GM21786 (cell line): ENCODE measurements around the gene SLC13A3.

Source experiments
- ATAC-seq: cut with Tn5 transposase; IDR thresholded peaks from one replicate; pipeline ENCODE4 v1.9.1; 2021; ENCODE audit not compliant: unreplicated experiment

SLC13A3 gene

DNA sequence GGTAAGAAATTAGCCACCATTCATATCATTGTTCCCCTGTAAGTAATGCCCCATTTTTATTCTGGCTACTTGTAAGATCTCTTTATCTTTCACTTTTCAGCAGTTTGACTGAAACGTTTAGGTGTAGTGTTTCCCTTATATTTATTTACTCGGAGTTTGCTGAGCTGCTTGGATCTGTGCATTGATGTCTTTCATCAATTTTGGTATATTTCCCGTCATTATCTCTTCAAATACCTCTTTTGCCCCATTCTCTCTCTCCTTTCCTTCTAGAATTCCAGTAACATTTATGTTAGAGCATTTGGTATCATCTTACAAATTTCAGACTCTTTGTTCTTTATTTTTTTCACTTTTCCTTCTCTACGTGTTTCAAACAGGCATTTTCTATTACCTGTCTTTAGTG is 9.2 kb upstream of the SLC13A3 start:
- no peak for ATAC-seq

DNA sequence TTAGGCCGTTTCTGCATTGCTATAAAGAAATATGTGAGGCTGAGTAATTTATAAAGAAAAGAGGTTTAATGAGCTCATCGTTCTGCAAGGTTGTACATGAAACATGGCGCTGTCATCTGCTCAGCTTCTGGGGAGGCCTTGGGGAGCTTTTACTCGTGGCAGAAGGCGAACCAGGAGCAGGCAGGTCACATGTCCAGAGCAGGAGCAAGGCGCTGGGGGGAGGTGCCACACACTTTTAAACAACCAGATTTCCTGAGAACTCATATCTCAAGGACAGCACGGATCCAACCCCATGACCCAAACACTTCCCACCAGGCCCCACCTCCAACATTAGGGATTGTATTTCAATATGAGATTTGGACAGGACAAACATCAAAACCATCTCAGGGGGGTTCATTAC is 6.4 kb upstream of the SLC13A3 start:
- ATAC-seq: no peak

DNA sequence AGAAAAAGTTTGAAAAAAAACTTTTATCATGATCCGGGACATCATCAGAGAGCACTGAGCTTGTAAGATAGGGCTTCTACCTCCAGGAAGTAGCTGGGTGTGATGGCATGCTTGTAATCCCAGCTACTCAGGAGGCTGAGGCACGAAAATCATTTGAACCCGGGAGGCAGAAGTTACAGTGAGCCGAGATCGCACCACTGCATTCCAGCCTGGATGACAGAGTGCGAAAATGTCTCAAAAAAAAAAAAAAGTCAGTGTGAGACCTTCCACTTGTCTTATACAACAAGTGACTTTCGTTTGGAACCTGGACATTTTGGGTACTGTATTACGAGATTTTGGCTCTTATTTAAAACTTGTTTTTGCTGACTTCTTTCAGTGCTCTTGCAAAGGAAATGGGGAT is 5.9 kb upstream of the SLC13A3 start:
- no peak for ATAC-seq

- no peak for ATAC-seq
Measured at GRCh38 chr20:46652699-46653098, 1.4 kb upstream of the SLC13A3 start.

DNA sequence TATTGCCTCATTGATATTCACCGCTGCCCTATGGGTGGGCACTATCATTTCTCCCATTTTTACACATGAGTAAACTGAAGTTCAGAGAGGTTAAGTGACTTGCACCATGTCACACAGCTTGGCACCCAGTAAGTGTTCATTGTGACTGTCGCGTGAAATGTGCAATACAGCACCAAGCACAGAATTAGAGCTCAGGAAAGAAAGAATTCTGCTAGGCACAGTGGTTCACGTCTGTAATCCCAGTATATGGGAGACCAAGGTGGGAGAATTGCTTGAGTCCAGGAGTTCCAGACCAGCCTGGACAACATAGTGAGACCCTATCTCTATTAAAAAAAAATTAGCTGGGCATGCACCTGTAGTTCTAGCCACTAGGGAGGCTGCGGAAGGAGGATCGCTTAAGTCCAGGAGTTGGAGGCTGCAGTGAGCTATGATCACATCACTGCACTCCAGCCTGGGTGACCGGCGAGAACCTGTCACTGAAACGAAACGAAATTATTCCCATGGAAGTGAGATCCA is 626 bp downstream of the SLC13A3 start:
- ATAC-seq: no peak

GRCh38 chr20:46649965-46650542 is 1.2 kb downstream of the SLC13A3 start:
- no peak for ATAC-seq

DNA sequence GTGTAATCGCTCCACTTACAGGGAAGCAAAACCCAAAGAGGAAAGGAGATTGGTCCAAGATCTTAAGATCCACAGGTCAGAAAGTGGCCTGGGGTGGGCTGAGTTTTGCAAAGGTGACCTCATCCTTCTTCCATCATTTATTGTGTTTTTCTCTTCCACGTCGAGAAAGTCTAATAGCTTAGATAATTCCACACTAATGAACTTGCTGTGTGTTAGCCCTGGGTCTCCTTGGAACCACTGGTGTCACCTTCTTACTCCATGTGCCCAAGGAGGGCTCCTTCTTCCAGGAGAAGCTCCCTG is 1.7 kb downstream of the SLC13A3 start:
- no peak for ATAC-seq

DNA sequence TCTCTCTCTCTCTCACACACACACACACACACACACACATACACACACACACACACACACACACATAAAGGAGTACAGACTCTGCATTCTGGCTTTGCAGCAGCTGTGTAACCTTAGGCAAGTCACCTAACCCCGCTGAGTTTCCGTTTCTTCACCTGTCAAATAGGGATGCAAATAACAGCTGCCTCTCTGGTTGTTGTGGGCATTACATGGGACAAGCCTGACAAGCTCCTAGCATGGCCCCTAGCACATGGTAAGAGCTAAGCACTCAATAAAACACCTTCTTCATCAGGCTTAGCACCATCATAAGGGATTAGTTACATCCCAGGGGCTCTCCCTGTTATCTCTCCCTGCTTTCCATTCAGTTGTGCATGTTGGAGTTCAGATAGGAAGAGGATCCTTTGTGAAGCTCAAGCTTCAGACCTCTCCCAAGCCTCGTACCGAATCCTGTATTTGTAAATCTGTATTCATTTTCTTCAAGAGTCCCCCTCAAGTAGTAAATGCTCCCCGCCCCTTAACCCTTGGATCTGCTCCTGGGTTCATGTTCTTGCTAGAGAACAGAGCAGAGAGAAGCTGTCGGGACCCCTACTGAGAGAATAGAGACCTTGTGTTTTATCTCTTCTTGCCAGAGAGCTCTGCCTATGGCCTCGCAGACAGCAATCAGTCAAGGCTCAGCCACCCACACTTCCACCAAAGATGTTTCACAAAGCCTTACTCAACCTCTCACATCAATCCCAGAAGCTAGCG is 2.2 kb downstream of the SLC13A3 start:
- no peak for ATAC-seq

- ATAC-seq: no peak
Measured at GRCh38 chr20:46647469-46647868, 3.8 kb downstream of the SLC13A3 start.

GRCh38 chr20:46646659-46647380 is 4.4 kb downstream of the SLC13A3 start:
- ATAC-seq: no peak

DNA sequence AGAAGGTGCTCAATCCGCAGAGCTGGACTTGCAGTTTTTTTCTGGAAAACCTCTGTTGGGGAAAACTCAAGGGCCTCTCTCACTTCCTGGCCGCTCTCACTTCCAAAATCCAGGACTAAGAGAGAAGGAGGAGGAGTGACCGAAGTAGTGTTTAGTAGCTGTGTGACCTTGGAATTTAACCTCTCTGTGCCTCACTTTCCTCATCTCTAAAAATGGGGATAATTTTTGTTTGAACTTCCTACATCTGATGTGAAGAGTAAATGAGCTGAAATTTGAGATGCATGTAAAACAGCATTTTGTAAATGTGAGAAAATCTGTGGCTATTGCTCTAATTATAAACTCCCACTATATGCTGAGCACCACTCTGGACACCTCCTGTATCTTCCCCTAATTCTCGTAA is 5.1 kb downstream of the SLC13A3 start:
- no peak for ATAC-seq

DNA sequence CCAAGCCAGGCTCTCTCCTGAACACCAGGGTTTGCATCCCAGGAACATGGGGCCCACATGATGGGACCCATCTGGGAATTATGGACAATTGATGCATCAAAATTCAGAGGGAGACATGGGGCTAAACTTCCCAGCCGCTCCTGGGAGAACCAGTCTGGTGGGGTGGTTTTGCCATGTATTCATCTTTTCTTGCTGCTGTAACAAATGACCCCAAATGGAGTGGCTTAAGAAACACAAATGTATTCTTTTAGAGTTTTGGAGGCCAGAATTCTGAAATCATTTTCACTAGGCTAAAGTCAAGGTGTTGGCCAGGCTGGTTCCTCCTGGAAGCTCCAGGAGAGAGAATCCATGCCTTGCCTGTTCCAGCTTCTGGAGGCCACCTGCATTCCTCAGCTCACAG is 6.5 kb downstream of the SLC13A3 start:
- ATAC-seq: no peak

DNA sequence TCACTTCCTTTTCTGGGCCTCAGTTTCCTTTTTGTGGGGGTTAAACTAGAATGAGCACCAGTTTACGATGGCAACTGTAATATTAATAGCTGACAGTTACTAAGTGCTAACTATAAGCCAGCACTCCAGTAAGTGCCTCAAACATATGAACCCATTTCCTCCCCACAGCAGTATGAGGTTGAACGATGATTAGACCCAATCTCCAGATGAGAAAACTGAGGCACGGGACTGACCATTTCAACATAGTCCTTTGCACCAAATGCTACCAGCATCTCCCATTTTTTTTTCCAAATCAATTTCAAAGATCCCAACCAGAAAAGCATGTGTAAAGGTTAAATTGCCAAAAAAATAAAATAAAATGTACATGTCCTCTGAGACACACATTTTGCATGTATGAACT is 7.1 kb downstream of the SLC13A3 start:
- no peak for ATAC-seq

DNA sequence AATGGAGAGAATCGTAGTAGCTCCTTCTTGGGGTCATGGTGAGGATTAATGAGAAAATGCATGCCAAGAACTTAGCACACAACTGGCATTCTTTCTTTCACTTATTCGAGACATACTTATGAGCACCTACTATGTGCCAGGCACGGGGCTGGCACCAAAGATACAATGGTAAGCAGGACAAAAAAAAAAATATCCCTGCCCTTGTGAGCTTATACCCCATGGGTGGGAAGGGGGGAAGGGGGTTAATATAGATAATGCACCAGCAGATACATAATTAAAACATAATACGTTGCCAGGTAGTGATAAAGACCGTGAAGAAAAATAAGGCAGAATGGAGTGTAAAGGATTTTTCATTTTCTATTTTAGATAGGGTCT is 8.3 kb downstream of the SLC13A3 start:
- no peak for ATAC-seq

DNA sequence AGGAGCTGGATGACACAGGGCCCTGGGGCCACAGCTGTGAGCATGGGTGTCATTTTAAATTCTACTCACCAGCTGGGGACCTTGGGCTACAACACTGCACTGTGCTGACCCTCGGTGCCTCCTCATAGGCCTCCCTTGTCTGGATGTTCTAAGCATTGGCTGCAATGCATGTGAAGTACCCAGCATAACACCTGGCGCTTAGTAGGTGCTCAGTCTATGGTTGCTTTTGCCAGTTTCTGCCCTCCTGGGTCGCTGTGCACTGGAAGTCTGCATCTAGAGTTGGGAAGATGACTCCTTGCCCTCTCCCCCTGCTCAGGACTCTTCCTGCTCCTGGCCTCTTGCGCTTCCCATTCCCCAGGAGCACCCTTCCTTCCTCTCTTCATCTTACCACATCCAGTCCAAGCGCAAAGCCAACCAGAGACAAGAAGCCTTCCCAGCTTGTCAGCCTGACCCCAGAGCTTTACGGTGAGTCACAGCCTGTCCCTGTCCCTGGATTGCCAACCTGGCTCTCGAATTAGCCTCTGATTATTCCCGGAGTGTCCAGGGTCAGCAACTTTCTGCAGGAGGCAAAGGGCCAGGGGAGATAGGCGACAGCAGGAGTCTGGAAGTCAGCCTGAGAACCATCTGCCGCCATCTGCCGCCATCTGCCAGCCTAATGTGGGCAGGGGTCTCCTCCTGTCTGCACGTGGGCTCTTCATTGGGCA is 8.8 kb downstream of the SLC13A3 start:
- no peak for ATAC-seq

DNA sequence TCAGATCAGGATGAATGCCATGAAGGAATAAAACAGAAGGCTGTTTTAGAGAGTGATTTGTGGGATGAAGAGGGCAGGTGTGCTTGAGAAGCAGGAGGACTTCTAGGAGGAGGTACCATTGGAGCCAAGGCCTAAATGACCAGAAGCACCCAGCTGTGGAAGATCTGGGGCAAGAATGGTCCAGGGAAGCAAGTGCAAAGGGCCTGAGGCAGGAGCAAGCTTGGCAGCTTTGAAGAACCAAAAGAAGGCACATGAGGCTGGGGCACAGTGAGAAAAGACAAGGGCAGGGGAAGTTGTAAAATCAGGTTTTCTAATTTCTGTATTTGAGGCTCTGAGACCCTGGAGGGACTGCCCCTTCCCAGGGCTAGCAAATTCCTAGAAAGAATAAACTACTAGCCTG is 9.8 kb downstream of the SLC13A3 start:
- ATAC-seq: no peak

GRCh38 chr20:46640536-46641311 is 10.5 kb downstream of the SLC13A3 start:
- ATAC-seq: no peak

DNA sequence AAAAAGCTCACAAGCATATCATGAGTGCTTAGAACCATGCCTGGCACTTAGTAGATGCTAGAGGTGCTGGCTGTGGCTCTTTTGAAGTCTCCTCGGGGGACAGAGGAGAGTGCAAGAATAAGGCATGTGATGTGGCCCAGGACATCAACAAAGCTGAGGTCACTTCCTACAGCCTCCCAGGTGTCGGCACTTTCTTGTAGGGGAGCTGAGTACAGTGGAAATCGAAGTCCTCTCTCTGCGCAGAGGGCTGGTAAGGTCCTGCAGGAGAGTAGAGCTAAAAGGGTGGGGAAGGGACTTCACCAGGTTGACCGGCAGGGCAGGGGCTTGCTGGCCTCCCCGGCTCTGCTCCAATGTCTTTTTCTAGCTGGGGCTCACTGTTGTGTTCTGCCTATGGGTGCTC is 11.2 kb downstream of the SLC13A3 start:
- ATAC-seq: no peak

DNA sequence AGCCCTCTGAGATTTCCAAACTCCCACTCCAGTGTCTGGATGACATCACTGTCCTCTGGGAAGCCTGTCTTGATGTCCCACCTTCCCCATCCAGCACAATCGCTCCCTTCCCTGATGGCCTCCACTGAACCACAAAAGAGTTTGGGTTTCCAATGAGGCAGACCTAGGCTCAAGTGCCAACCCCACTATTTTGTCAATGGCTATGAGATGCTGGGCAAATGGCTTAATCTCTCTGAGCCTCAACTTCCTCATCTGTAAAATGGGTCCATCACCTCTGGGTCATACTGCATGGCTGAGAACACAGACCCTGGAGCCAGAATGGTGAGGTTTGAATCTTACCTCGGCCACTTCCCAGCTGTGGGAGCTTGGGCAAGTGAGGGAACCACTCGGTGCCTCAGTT is 11.7 kb downstream of the SLC13A3 start:
- ATAC-seq: no peak

- ATAC-seq: no peak
Measured at GRCh38 chr20:46638898-46639274, 12.4 kb downstream of the SLC13A3 start.
